ENCODE results near the gene ATP13A2. TPM values are rescaled to one million over a fixed set of nuclear protein-coding genes. Genes with fewer than 3 reads are reported as not detected.

The ATP13A2 gene
- total and polyA plus RNA-seq, 2 donors (not counting 1 experiment from before 2014, with no cell fraction given): 41.6 to 51.8 TPM

- H3K27me3 Mint-ChIP-seq: no peaks in the 10 kb centered on the region
- POLR2A ChIA-PET: interaction anchor here (0.7 kb wide), 1 partner anchor 64 kb away, joined by 5 read pairs; no protein-coding TSS in a partner anchor
- H3K4me3 Mint-ChIP-seq: no peak overlapping the region
- Histone ChIP-seq H3K4me1 (ENCODE audit: control insufficient read depth in 2 of 2, insufficient read depth in 2 of 2, low read length in 2 of 2) (peaks cover 0 to 5% of the 10 kb centered on the region in 2 donors), H2AFZ (ENCODE audit: insufficient read depth, low read depth, low read length, poor library complexity, severe bottlenecking) (no peak overlapping the region), H3K27ac (ENCODE audit: low read length in 2 of 2) (no peak overlapping the region), H3K9ac (ENCODE audit: low read length) (no peak overlapping the region), H3K79me2 (ENCODE audit: control insufficient read depth, insufficient read depth, low read length) (no peaks in the 10 kb centered on the region), H4K20me1 (ENCODE audit: control insufficient read depth, insufficient read depth, low read length, poor library complexity, severe bottlenecking) (no peaks in the 10 kb centered on the region), H3K4me3 (ENCODE audit: control extremely low read depth in 1 of 5, extremely low read depth in 1 of 5, insufficient read depth in 1 of 5, low read depth in 2 of 5, low read length in 4 of 5) (no peak overlapping the region), H3K4me2 (replicated peaks; ENCODE audit: low read depth, low read length, poor library complexity, severe bottlenecking) (no peak overlapping the region), H3K9me3 (ENCODE audit: control extremely low read depth in 1 of 3, control insufficient read depth in 2 of 3, insufficient read depth in 1 of 3, low read length in 2 of 3) (no peaks in the 10 kb centered on the region), H3K36me3 (replicated peaks in 1 of 2; ENCODE audit: control extremely low read depth in 1 of 2, control insufficient read depth in 1 of 2, extremely low read depth in 1 of 2, insufficient read depth in 2 of 2, low read length in 1 of 2) (peaks cover 6 to 84% of the 10 kb centered on the region in 2 experiments), H3K27me3 (replicated peaks in 1 of 4; ENCODE audit: control extremely low read depth in 1 of 4, control insufficient read depth in 3 of 4, insufficient read depth in 4 of 4, low read length in 3 of 4) (no peaks in the 10 kb centered on the region)
- WGBS (ENCODE audit: insufficient coverage): 100% methylated on average over 1 of the region's 1 CpG
- intact Hi-C loops (cut with micrococcal nuclease): no loop called here
- peaks cover 2% of the 10 kb centered on the region for H3K4me1 Mint-ChIP-seq
- peak overlapping the region; percentile 20 for H3K27ac Mint-ChIP-seq
- DNase-seq (no peak), ATAC-seq (ENCODE audit: low read depth) (no peak)
- CTCF ChIA-PET: no interaction called here
- TF ChIP-seq CTCF (IDR thresholded peaks at IDR 0.05) (no peak), EZH2 (IDR thresholded peaks at IDR 0.05; ENCODE audit: borderline replicate concordance, insufficient read depth, low read depth, low read length, poor library complexity, severe bottlenecking) (no peak)
- H3K9me3 Mint-ChIP-seq (ENCODE audit: insufficient read depth): no peaks in the 10 kb centered on the region
These were observed 13.0 kb upstream of the ATP13A2 start for GRCh38 chr1:17024721-17025120.

DNA sequence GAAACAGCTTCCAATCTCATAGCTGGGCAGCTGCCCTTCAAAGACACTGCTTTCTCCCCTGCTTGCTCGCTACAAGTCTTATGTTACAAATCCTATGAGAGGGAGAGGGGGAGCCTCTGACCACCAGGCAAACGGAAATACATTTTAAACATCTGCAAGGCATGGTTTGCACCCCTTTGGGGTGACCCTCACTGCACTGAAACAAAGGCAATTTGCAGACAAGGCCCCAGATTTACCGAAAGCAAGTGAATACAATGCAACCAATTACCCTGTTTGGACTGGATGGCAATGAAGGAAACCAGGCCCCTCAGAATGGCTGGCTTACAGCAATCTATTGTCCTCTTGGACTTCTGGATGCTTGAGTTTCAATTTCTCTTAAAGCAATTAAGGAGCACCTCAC is 11.8 kb upstream of the ATP13A2 start:
- Histone ChIP-seq H3K27me3 (replicated peaks in 1 of 4; ENCODE audit: control extremely low read depth in 1 of 4, control insufficient read depth in 3 of 4, insufficient read depth in 4 of 4, low read length in 3 of 4) (no peaks in the 10 kb centered on the region), H2AFZ (ENCODE audit: insufficient read depth, low read depth, low read length, poor library complexity, severe bottlenecking) (no peak overlapping the region), H3K4me3 (ENCODE audit: control extremely low read depth in 1 of 5, extremely low read depth in 1 of 5, insufficient read depth in 1 of 5, low read depth in 2 of 5, low read length in 4 of 5) (no peak overlapping the region), H4K20me1 (ENCODE audit: control insufficient read depth, insufficient read depth, low read length, poor library complexity, severe bottlenecking) (no peaks in the 10 kb centered on the region), H3K79me2 (ENCODE audit: control insufficient read depth, insufficient read depth, low read length) (no peaks in the 10 kb centered on the region), H3K9me3 (ENCODE audit: control extremely low read depth in 1 of 3, control insufficient read depth in 2 of 3, insufficient read depth in 1 of 3, low read length in 2 of 3) (no peaks in the 10 kb centered on the region), H3K4me2 (replicated peaks; ENCODE audit: low read depth, low read length, poor library complexity, severe bottlenecking) (no peak overlapping the region), H3K4me1 (ENCODE audit: control insufficient read depth in 2 of 2, insufficient read depth in 2 of 2, low read length in 2 of 2) (peaks cover 10 to 13% of the 10 kb centered on the region in 2 donors), H3K36me3 (replicated peaks in 1 of 2; ENCODE audit: control extremely low read depth in 1 of 2, control insufficient read depth in 1 of 2, extremely low read depth in 1 of 2, insufficient read depth in 2 of 2, low read length in 1 of 2) (peaks cover 2 to 80% of the 10 kb centered on the region in 2 experiments), H3K27ac (ENCODE audit: low read length in 2 of 2) (peak overlapping the region in 1 of 2 donors; percentile 49), H3K9ac (ENCODE audit: low read length) (no peak overlapping the region)
- Mint-ChIP-seq H3K4me1 (peaks cover 10% of the 10 kb centered on the region), H3K4me3 (no peak overlapping the region), H3K9me3 (ENCODE audit: insufficient read depth) (no peaks in the 10 kb centered on the region), H3K27me3 (no peaks in the 10 kb centered on the region), H3K27ac (peak overlapping the region; percentile 38)
- no peak for TF ChIP-seq EZH2 (IDR thresholded peaks at IDR 0.05; ENCODE audit: borderline replicate concordance, insufficient read depth, low read depth, low read length, poor library complexity, severe bottlenecking)
- no peak for TF ChIP-seq CTCF (IDR thresholded peaks at IDR 0.05)
- ChIA-PET POLR2A (no interaction called here), CTCF (no interaction called here)
- intact Hi-C loops (cut with micrococcal nuclease): no loop called here
- DNase-seq (no peak), ATAC-seq (ENCODE audit: low read depth) (no peak)
- 100% methylated on average over 1 of the region's 3 CpGs for WGBS (ENCODE audit: insufficient coverage)

Data from B cell (primary cell).